Astrocyte of the spinal cord (primary cell): Measurements from ENCODE around the gene GSTT2.

Experiments used
- DNase-seq: peaks from one replicate; pipeline ENCODE4 v3.0.0; 2011; ENCODE audit warnings: low read depth, low spot score
- H3K4me3 ChIP-seq: 2 replicates; pipeline ENCODE4 v1.5.1; 2011; ENCODE audit warnings: low read depth, mild to moderate bottlenecking, low read length, moderate library complexity
- in situ Hi-C: cut with HindIII; loops from 2 replicates; pipeline ENCODE4 v1.10.0; 2017; ENCODE audit warnings: low sequenced_read_pairs
- TF ChIP-seq, protein P1 (sequence below): IDR thresholded peaks from 2 replicates; pipeline ENCODE4 v1.5.1; 2012; ENCODE audit warnings: low read depth, mild to moderate bottlenecking, low read length, inconsistent platforms

The GSTT2 gene

DNA sequence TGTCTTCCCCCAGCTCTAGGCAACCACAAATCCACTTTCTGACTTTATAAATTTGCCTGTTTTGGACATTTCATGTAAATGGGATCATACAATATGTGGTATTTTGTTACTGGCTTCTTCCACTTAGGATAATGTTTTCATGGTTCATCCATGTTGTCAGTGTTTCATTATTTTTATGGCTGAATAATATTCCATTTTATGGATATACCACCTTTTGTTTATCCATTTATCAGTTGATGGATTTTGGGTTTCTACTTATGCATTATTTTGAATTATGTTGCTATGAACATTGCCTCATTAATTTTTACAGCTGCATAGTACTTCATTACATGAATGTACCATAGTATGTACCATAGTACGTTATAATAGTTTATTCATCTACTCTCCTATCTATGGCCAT lies 36.2 kb downstream of the GSTT2 start:
- no peak for DNase-seq
- TF ChIP-seq, protein P1, sequence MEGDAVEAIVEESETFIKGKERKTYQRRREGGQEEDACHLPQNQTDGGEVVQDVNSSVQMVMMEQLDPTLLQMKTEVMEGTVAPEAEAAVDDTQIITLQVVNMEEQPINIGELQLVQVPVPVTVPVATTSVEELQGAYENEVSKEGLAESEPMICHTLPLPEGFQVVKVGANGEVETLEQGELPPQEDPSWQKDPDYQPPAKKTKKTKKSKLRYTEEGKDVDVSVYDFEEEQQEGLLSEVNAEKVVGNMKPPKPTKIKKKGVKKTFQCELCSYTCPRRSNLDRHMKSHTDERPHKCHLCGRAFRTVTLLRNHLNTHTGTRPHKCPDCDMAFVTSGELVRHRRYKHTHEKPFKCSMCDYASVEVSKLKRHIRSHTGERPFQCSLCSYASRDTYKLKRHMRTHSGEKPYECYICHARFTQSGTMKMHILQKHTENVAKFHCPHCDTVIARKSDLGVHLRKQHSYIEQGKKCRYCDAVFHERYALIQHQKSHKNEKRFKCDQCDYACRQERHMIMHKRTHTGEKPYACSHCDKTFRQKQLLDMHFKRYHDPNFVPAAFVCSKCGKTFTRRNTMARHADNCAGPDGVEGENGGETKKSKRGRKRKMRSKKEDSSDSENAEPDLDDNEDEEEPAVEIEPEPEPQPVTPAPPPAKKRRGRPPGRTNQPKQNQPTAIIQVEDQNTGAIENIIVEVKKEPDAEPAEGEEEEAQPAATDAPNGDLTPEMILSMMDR, result no peak
- in situ Hi-C loops, result no loop called here
- H3K4me3 ChIP-seq, result no peak overlapping the region

DNA sequence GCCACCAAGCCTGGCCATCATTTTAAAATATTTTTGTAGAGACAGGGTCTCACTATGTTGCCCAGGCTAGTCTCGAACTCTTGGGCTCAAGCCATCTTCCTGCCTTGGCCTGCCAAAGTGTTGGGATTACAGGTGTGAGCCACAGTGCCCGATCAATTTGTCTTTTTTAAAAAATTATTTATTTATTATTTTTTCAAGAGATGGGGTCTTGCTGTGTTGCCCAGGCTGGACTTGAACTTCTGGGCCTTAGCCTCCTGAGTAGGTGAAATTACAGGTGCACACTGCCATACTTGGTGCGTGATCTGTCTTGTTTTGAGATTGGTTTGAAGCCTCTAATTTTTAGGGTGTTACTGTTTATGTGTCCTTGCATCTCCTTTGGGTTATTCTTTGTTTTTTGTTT lies 41.4 kb downstream of the GSTT2 start:
- TF ChIP-seq, protein P1, result no peak
- in situ Hi-C loops, result no loop called here
- DNase-seq, result no peak
- no peak overlapping the region for H3K4me3 ChIP-seq

DNA sequence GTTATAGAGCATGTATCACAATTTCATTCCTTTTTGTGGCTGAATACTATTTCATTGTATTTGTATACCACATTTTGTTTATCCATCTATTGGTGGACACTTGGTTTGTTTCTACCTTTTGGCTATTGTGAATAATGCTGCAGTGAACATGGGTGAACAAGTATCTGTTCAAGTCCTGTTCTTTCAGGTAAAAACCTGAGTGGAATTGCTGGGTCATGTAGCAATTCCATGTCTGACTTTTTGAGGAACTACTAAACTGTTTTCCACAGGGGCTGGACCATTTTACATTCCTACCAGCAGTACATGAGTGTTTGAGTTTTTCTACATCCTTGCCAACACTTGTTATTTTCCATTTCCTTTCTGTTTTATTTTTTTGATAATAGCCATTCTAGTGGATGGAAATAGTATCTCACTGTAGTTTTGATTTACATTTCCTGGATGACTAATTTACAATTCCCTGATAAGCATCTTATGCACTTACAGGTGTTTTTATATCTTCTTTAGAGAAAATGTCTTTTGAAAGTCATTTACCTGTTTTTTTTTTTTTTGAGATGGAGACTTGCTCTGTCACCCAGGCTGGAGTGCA lies 43.4 kb downstream of the GSTT2 start:
- in situ Hi-C loops, result no loop called here
- DNase-seq, result no peak
- H3K4me3 ChIP-seq, result no peak overlapping the region
- TF ChIP-seq, protein P1, result no peak

DNA sequence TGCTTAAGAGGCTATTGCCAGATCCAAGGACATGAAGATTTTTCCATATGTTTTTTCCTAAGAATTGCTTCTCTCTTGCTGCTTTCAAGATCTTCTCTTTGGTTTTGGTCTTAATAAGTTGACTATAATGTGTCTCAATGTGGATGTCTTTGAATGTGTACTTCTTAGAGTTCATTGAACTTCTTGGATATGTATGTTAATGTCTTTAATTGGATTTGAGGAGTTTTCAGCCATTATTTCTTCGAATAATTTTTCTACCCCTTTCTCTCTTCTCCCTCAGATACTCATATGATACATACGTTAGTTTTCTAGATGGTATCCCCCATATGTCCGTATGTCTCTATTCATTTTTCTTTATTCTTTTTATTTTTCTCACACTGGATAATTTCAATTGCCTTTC lies 44.4 kb downstream of the GSTT2 start:
- H3K4me3 ChIP-seq, result no peak overlapping the region
- in situ Hi-C loops, result no loop called here
- TF ChIP-seq, protein P1, result no peak
- DNase-seq, result no peak

DNA sequence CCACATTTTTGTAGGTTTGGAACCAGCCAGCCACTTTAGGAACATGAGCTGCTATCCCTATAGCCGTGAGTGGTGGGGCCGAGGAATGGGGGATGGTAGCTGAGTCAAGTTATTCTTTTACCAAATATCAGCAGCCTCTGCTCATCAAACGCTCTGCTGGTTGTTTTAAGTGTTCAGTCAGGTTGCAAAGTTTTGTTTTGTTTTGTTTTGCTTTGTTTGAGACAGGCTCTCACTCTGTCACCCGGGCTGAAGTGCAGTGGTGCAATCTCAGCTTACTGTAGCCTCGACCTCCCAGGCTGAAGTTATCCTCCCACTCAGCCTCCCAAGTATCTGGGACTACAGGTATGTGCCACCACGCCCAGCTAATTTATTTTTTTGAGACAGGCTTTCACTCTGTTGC lies 45.5 kb downstream of the GSTT2 start:
- TF ChIP-seq, protein P1, result no peak
- in situ Hi-C loops, result no loop called here
- no peak overlapping the region for H3K4me3 ChIP-seq
- no peak for DNase-seq

DNA sequence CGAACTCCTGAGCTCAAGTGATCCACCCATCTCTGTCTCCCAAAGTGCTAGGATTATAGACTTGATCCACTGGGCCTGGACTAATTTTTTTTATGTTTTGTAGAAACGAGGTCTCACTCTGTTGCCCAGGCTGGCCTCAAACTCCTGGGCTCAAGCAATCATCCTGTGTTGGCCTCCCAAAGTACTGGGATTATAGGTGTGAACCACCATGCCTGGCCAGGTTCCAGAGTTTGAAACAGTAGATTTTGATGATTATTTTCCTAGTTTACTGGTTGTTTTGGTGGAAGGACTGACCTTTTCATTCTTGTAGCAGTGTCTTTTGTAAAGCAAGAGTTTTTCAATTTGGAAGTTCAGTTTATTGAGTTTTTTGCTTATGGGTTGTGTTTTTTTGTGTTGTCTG lies 46.1 kb downstream of the GSTT2 start:
- in situ Hi-C loops, result no loop called here
- DNase-seq, result no peak
- TF ChIP-seq, protein P1, result no peak
- H3K4me3 ChIP-seq, result no peak overlapping the region

DNA sequence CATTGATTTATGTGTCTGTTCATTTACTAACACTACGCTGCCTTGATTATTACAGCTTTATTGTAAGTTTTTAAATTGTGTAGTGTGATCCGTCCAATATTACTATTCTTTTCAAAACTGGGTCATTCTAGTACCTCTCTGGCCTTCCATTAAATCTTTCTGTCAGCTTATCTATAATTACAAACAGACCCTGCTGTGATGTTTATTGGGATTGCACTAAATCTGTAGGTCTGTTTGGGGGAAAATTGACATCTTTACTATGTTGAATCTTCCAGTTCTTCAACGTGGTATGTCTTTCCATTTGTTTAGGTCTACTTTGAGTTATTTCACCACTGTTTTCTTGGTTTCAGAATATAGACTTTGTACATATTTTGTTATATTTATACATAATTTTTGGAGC lies 46.8 kb downstream of the GSTT2 start:
- TF ChIP-seq, protein P1, result no peak
- H3K4me3 ChIP-seq, result no peak overlapping the region
- in situ Hi-C loops, result no loop called here
- DNase-seq, result no peak
